Measurements from ENCODE around the gene NR4A3. TPM values are rescaled to one million over a fixed set of nuclear protein-coding genes. Genes with fewer than 3 reads are reported as not detected.

The NR4A3 gene
- total RNA-seq, 3 donors from 2014 or later (not counting 1 experiment from before 2014, with no cell fraction given), result 31.1 to 43.4 (median 38.6) TPM

DNA sequence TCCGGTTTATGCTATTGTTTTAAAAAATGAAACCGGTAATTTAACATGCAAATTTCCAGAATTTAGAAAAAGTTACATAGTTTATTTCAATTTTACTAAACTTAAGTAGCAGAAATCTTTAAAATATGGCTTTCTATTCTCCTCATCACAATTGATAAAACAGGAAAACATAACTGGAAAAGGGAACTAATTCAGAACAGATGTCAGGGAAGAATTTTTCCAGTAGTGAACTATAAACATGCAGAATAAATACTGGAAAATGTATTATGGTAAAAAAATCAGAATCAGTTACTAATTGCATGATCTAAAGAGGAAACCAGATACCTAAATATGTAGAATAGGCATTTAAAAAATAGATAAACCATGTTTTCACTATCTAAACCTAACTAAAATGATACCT lies 7.3 kb upstream of the NR4A3 start:
- TF ChIP-seq, protein P1, sequence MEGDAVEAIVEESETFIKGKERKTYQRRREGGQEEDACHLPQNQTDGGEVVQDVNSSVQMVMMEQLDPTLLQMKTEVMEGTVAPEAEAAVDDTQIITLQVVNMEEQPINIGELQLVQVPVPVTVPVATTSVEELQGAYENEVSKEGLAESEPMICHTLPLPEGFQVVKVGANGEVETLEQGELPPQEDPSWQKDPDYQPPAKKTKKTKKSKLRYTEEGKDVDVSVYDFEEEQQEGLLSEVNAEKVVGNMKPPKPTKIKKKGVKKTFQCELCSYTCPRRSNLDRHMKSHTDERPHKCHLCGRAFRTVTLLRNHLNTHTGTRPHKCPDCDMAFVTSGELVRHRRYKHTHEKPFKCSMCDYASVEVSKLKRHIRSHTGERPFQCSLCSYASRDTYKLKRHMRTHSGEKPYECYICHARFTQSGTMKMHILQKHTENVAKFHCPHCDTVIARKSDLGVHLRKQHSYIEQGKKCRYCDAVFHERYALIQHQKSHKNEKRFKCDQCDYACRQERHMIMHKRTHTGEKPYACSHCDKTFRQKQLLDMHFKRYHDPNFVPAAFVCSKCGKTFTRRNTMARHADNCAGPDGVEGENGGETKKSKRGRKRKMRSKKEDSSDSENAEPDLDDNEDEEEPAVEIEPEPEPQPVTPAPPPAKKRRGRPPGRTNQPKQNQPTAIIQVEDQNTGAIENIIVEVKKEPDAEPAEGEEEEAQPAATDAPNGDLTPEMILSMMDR (IDR thresholded peaks at IDR 0.05), result no peak
- WGBS (ENCODE audit: insufficient coverage), result 100% methylated on average over 2 of the region's 2 CpGs
- Mint-ChIP-seq H3K36me3 (no peaks in the 10 kb centered on the region), H3K9me3 (no peaks in the 10 kb centered on the region), H3K4me3 (no peak overlapping the region), H3K27me3 (ENCODE audit: low read depth in 2 of 2) (peaks cover 0 to 6% of the 10 kb centered on the region in 2 donors), H3K4me1 (peaks cover 15 to 18% of the 10 kb centered on the region in 2 donors), H3K27ac (no peak overlapping the region)
- Histone ChIP-seq H3K4me3 (ENCODE audit: low read length) (no peak overlapping the region), H3K27me3 (ENCODE audit: control insufficient read depth, insufficient read depth, low read length) (no peaks in the 10 kb centered on the region), H3K9me3 (ENCODE audit: control insufficient read depth, insufficient read depth, low read length) (no peaks in the 10 kb centered on the region), H3K27ac (ENCODE audit: low read length) (no peak overlapping the region), H3K4me1 (ENCODE audit: control insufficient read depth, insufficient read depth, low read length) (peaks cover 6% of the 10 kb centered on the region), H3K36me3 (ENCODE audit: control insufficient read depth, insufficient read depth, low read length) (no peaks in the 10 kb centered on the region)
- ATAC-seq, result no peak
- intact Hi-C loops (cut with micrococcal nuclease), result no loop called here
- DNase-seq, result no peak

DNA sequence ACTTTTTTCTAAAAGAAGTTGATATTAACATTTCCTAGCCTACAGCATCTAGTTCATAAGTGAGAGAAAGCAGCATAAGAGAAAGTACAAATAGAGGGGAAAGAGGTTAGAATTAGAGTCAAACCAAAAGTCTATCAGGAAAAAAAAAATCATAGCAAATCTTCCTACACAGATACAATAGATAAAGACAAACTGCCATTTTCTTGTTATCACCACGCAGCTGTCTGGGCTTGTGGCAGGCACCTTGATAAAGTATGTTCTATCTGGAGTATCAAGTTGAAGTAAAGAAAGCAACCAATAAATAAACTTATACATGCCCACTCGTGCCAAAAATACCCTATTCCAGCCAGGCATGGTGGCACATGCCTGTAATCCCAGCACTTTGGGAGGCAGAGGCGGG lies 5.3 kb upstream of the NR4A3 start:
- no peak overlapping the region for H3K27ac Mint-ChIP-seq
- TF ChIP-seq, protein P1 (IDR thresholded peaks at IDR 0.05), result no peak
- no peaks in the 10 kb centered on the region for H3K9me3 ChIP-seq (ENCODE audit: control insufficient read depth, insufficient read depth, low read length)
- H3K27me3 ChIP-seq (ENCODE audit: control insufficient read depth, insufficient read depth, low read length), result no peaks in the 10 kb centered on the region
- peaks cover 0 to 6% of the 10 kb centered on the region in 2 donors for H3K27me3 Mint-ChIP-seq (ENCODE audit: low read depth in 2 of 2)
- no peaks in the 10 kb centered on the region for H3K9me3 Mint-ChIP-seq
- H3K4me3 Mint-ChIP-seq, result no peak overlapping the region
- no peaks in the 10 kb centered on the region for H3K36me3 ChIP-seq (ENCODE audit: control insufficient read depth, insufficient read depth, low read length)
- peaks cover 26 to 32% of the 10 kb centered on the region in 2 donors for H3K4me1 Mint-ChIP-seq
- WGBS (ENCODE audit: insufficient coverage), result 93% methylated on average over 2 of the region's 3 CpGs
- DNase-seq (no peak), ATAC-seq (no peak)
- H3K4me1 ChIP-seq (ENCODE audit: control insufficient read depth, insufficient read depth, low read length), result peaks cover 18% of the 10 kb centered on the region
- H3K36me3 Mint-ChIP-seq, result no peaks in the 10 kb centered on the region
- no peak overlapping the region for H3K27ac ChIP-seq (ENCODE audit: low read length)
- no peak overlapping the region for H3K4me3 ChIP-seq (ENCODE audit: low read length)
- intact Hi-C loops (cut with micrococcal nuclease), result loop anchor here (5.0 kb wide), 1 partner anchor 594 kb away; the partner anchor contains the start of genes ALG2 and SEC61B

DNA sequence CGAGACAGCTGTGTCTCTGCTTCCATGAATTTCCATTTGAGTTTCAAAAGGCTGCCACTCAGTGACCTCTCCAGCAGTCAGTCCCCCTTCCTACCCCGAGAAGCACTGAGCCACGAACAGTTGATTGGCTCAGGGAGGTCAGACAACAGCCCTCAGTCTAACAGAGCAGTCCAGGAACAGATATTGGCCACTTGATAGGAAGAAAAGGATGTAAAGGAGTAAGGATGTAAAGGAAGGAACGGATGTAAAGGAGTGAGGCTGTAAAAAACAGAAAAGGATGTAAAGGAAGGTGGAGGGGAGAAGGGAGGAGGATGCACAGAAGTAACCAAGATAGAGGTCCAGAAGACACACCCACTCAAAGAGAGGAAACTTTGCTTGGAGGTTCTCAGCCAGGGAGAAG lies 3.2 kb upstream of the NR4A3 start:
- intact Hi-C loops (cut with micrococcal nuclease), result loop anchor here (2.0 to 5.0 kb wide), 2 partner anchors 32 to 596 kb away; partner anchors contain the start of genes ALG2 and SEC61B
- no peak overlapping the region for H3K4me3 ChIP-seq (ENCODE audit: low read length)
- DNase-seq, result no peak
- Mint-ChIP-seq H3K27me3 (ENCODE audit: low read depth in 2 of 2) (peaks cover 12 to 17% of the 10 kb centered on the region in 2 donors), H3K36me3 (no peaks in the 10 kb centered on the region), H3K27ac (peak overlapping the region; percentile 96 to 99), H3K9me3 (no peaks in the 10 kb centered on the region), H3K4me3 (peak overlapping the region; percentile 99), H3K4me1 (peaks cover 43 to 46% of the 10 kb centered on the region in 2 donors)
- H3K4me1 ChIP-seq (ENCODE audit: control insufficient read depth, insufficient read depth, low read length), result peaks cover 35% of the 10 kb centered on the region
- H3K27ac ChIP-seq (ENCODE audit: low read length), result peak overlapping the region; percentile 94
- H3K9me3 ChIP-seq (ENCODE audit: control insufficient read depth, insufficient read depth, low read length), result no peaks in the 10 kb centered on the region
- no peaks in the 10 kb centered on the region for H3K36me3 ChIP-seq (ENCODE audit: control insufficient read depth, insufficient read depth, low read length)
- ATAC-seq, result no peak
- TF ChIP-seq, protein P1 (IDR thresholded peaks at IDR 0.05), result no peak
- WGBS (ENCODE audit: insufficient coverage), result 82% methylated on average over 4 of the region's 4 CpGs
- peaks cover 6% of the 10 kb centered on the region for H3K27me3 ChIP-seq (ENCODE audit: control insufficient read depth, insufficient read depth, low read length)

Measured in natural killer cell (primary cell).